AG10803 (cell line): Measurements from ENCODE around the gene SYNM.

Source experiments
- DNase-seq: peaks from one replicate; pipeline ENCODE4 v3.0.0; 2010; ENCODE audit warnings: low read depth
- H3K4me3 ChIP-seq: 2 replicates; pipeline ENCODE4 v1.5.1; 2011; ENCODE audit warnings: mild to moderate bottlenecking, low read length, control low read depth
- TF ChIP-seq, protein P1 (sequence below): conservative IDR thresholded peaks from 2 replicates; pipeline ENCODE4 v1.5.1; 2011; ENCODE audit warnings: mild to moderate bottlenecking, low read length, control low read depth, inconsistent platforms

SYNM gene

DNA sequence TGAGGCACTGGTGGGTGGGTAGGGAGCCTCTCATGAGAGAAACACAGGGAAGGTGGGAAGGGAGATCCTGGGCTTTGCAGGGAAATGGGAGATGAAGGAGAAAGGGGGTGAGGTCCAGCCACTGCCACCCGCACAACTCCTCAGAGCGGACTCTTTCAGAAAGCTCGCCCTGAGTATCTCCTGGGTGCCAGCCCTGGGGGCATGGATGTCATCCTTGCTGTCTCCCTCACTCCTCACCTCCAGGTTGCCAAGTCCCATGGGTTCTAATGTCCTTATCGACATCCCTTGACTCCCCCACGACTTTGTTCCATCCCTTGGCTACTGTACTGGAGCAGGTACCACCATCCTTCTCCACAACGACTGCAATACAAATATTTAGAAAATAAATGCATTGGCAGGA lies 40.9 kb downstream of the SYNM start:
- no peak overlapping the region for H3K4me3 ChIP-seq
- TF ChIP-seq, protein P1, sequence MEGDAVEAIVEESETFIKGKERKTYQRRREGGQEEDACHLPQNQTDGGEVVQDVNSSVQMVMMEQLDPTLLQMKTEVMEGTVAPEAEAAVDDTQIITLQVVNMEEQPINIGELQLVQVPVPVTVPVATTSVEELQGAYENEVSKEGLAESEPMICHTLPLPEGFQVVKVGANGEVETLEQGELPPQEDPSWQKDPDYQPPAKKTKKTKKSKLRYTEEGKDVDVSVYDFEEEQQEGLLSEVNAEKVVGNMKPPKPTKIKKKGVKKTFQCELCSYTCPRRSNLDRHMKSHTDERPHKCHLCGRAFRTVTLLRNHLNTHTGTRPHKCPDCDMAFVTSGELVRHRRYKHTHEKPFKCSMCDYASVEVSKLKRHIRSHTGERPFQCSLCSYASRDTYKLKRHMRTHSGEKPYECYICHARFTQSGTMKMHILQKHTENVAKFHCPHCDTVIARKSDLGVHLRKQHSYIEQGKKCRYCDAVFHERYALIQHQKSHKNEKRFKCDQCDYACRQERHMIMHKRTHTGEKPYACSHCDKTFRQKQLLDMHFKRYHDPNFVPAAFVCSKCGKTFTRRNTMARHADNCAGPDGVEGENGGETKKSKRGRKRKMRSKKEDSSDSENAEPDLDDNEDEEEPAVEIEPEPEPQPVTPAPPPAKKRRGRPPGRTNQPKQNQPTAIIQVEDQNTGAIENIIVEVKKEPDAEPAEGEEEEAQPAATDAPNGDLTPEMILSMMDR: no peak
- DNase-seq: no peak

DNA sequence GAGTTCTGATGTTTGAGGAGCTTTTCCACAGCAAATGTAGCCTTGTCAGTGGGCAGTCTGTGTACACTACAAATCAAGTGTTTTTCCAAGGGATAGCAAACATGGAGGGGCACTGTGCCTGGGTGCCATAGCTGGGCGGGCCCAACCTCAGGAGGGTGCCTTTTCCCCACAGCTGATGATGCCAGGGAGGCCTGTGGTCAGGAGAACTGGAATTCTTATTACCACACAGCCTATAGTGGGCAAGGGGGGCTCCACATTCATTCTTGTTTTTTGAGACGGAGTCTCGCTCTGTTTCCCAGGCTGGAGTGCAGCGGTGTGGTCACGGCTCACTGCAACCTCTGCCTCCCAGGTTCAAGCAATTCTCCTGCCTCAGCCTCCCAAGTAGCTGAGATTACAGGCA lies 41.8 kb downstream of the SYNM start:
- no peak overlapping the region for H3K4me3 ChIP-seq

DNA sequence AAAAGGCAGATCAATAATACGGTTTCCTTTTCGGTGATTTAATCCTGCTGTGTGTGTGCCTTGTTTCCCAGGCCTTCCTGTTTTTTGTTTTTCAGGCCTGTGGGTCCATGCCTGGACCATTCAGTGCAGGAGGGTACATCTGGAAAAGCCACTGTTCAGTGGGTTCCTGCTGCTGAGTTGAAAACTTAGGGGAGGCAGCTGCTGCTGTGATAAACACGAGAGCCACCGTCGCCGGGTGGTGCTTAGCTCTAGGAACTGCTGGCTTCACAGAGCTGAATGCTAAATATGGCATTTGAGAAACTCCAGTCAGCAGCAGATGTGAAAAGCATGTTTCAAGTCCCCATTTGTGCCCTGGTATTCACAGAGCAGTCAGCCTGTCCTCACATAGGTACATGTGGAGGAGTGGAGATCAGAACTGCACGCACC lies 44.0 kb downstream of the SYNM start:
- DNase-seq: no peak

More for the DNA sequence above, 41.8 kb downstream of the SYNM start:
- DNase-seq: no peak
- TF ChIP-seq, protein P1: no peak

DNA sequence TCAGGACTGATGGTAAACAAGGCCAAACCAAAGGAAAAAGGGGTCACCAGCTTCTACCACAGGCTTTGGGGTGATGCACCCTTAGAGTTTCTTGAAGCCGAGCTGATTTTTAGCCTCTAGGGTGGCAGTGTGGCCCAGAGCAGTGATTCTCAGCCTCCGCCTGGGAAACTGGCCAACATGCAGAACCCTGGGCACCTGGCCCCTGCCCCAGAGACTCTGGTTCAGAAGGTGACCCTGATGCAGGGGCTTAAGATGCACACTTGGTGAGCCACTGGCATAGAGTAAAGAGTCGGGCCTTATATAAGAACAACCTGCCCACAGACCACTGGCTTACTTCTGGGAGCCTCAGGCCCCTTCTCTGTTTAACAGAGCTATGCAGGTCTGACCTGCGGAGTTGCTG lies 44.5 kb downstream of the SYNM start:
- TF ChIP-seq, protein P1: no peak
- H3K4me3 ChIP-seq: no peak overlapping the region
- no peak for DNase-seq

More for the DNA sequence above, 44.0 kb downstream of the SYNM start:
- TF ChIP-seq, protein P1: no peak
- H3K4me3 ChIP-seq: no peak overlapping the region

DNA sequence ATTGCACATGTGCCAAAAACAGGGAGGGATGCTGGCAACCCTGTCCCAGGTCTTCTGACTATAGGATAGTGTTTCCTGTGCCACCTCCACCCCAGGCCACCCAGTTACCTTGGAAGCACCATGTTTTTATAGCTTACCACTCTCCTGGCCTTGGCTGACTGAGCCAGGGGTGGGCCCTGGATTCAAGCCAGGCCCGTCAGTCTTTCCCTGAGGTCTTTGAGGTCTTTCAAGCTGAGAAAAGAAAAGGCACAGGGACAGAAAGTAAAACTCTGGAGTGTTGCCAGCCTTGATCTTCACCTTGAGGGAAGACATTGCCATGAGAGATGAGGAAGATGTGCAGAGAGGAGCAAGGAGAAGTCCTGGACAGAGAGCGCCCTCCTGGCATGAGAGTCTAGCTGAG lies 46.3 kb downstream of the SYNM start:
- TF ChIP-seq, protein P1: no peak
- DNase-seq: no peak
- H3K4me3 ChIP-seq: no peak overlapping the region

DNA sequence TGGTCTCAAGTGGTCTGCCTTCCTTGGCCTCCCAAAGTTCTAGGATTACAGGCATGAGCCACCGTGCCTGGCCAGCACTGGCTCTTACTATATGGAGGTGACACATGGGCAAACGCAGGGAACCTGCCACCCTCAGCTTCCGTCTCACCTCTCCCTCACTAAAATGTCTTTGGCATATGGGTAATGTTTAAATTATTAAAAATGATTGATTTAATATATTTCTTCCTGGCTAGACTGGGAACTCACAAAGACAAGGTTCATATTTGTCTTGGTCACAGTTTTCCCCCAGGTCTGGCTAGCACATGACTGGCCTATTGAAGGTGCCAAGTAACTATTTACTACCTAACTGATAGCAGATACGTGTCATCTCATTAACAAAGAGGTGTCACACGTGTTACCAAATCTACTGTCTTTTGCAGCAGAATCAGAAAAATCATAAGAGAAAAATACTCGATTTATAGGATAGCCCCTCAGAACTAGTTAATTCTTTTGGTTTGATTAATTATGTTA lies 48.2 kb downstream of the SYNM start:
- no peak overlapping the region for H3K4me3 ChIP-seq
- DNase-seq: no peak
- TF ChIP-seq, protein P1: no peak

DNA sequence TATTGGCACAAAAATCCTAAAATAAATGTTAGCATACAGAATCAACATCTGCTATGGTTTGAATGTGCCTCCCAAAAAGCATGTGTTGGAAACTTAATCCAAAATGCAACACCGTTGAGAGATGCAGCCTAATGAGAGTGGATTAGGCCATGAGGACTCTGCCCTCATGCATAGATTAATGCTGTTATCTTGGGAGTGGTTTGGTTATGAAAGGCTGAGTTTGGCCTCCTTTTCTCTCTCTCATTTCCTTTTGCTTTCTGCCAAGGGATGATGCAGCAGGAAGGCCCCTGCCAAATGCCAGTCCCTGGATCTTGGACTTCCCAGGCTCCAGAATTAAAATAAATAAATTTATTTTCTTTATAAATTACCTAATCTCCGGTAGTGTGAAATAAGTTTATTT lies 49.4 kb downstream of the SYNM start:
- DNase-seq: no peak
- TF ChIP-seq, protein P1: no peak
- no peak overlapping the region for H3K4me3 ChIP-seq
